GM12874 (cell line): ENCODE measurements around the gene MYF6.

Source experiments
- CTCF ChIP-seq: IDR thresholded peaks from 2 replicates; pipeline ENCODE4 v1.5.1; 2011; ENCODE audit warnings: low read depth, mild to moderate bottlenecking, control low read depth, low read length, moderate library complexity; ENCODE audit not compliant: insufficient read depth

The MYF6 gene

GRCh38 chr12:80714055-80714454 lies 6.6 kb downstream of the MYF6 start:
- TF ChIP-seq CTCF: no peak

- no peak for TF ChIP-seq CTCF
Measured at GRCh38 chr12:80714846-80715245, 7.4 kb downstream of the MYF6 start.

GRCh38 chr12:80715713-80716249 lies 8.3 kb downstream of the MYF6 start:
- no peak for TF ChIP-seq CTCF

GRCh38 chr12:80716696-80717469 lies 9.4 kb downstream of the MYF6 start, which contains the start of gene MYF5:
Gene MYF5 (plus strand): TSS chr12:80716912. CDS start chr12:80717064, 152 bp downstream.
- TF ChIP-seq CTCF: no peak

- no peak for TF ChIP-seq CTCF
Measured at GRCh38 chr12:80717856-80718255, 10.4 kb downstream of the MYF6 start.

GRCh38 chr12:80720516-80720915 lies 13.1 kb downstream of the MYF6 start:
- no peak for TF ChIP-seq CTCF

GRCh38 chr12:80721326-80721725 lies 13.9 kb downstream of the MYF6 start:
- TF ChIP-seq CTCF: no peak
